Neutrophil (primary cell): Measurements from ENCODE around the gene ERGIC1.
A peak's percentile ranks its signal among the peaks of the same experiment; 100 is the strongest.

Experiments
- H3K27ac ChIP-seq: fragments of 200-600 bp; sonication (generic); 2 replicates; pipeline ENCODE4 v1.5.1; 2016; ENCODE audit warnings: mild to moderate bottlenecking, moderate library complexity
- H3K27me3 ChIP-seq: fragments of 200-600 bp; sonication (generic); 2 replicates; pipeline ENCODE4 v1.6.0; 2016; ENCODE audit warnings: mild to moderate bottlenecking
- H3K36me3 ChIP-seq: fragments of 200-600 bp; sonication (generic); 2 replicates; pipeline ENCODE4 v1.5.1; 2017
- H3K4me1 ChIP-seq, 2 experiments: fragments of 200-600 bp in 1 of 2; sonication (generic) in 1 of 2; 1 replicate in 1 of 2; 2 replicates in 1 of 2; pipeline versions ENCODE4 v1.5.1 to v1.6.1; 2013 to 2016; ENCODE audit warnings: low read depth in 1 of 2, low read length in 1 of 2, mild to moderate bottlenecking in 1 of 2, moderate library complexity in 1 of 2; ENCODE audit not compliant: control insufficient read depth in 1 of 2, insufficient read depth in 1 of 2
- H3K4me3 ChIP-seq, 2 experiments: fragments of 200-600 bp in 1 of 2; sonication (generic) in 1 of 2; 1 replicate in 1 of 2; 2 replicates in 1 of 2; pipeline ENCODE4 v1.5.1; 2013 to 2016; ENCODE audit warnings: low read depth in 1 of 2, low read length in 1 of 2, mild to moderate bottlenecking in 1 of 2, moderate library complexity in 1 of 2
- H3K9me3 ChIP-seq: fragments of 200-600 bp; sonication (generic); 2 replicates; pipeline ENCODE4 v1.5.1; 2016
- CTCF ChIP-seq: fragments of 200-600 bp; sonication (generic); IDR thresholded peaks from 2 replicates; pipeline ENCODE4 v1.5.1; 2016; ENCODE audit warnings: antibody characterized with exemption

Gene ERGIC1

GRCh38 chr5:172931001-172931536 lies 97.0 kb downstream of the ERGIC1 start:
- no peak for TF ChIP-seq CTCF
- Histone ChIP-seq H3K4me3 (no peak overlapping the region), H3K27me3 (no peaks in the 10 kb centered on the region), H3K27ac (peak overlapping the region; percentile 7), H3K4me1 (peaks cover 4 to 6% of the 10 kb centered on the region in 2 experiments), H3K36me3 (peaks cover 36% of the 10 kb centered on the region), H3K9me3 (no peaks in the 10 kb centered on the region)

GRCh38 chr5:172932313-172933017 lies 98.4 kb downstream of the ERGIC1 start:
- Histone ChIP-seq H3K27ac (no peak overlapping the region), H3K36me3 (peaks cover 36% of the 10 kb centered on the region), H3K27me3 (no peaks in the 10 kb centered on the region), H3K4me1 (peaks cover 4 to 6% of the 10 kb centered on the region in 2 experiments), H3K9me3 (no peaks in the 10 kb centered on the region), H3K4me3 (no peak overlapping the region)
- TF ChIP-seq CTCF, result peak; percentile 94

GRCh38 chr5:172933238-172933637 lies 99.2 kb downstream of the ERGIC1 start:
- peaks cover 41% of the 10 kb centered on the region for H3K36me3 ChIP-seq
- no peak overlapping the region for H3K27ac ChIP-seq
- peaks cover 4 to 6% of the 10 kb centered on the region in 2 experiments for H3K4me1 ChIP-seq
- TF ChIP-seq CTCF, result no peak
- no peak overlapping the region for H3K4me3 ChIP-seq
- H3K9me3 ChIP-seq, result no peaks in the 10 kb centered on the region
- H3K27me3 ChIP-seq, result no peaks in the 10 kb centered on the region

- Histone ChIP-seq H3K27ac (no peak overlapping the region), H3K9me3 (no peaks in the 10 kb centered on the region), H3K4me3 (no peak overlapping the region), H3K36me3 (peaks cover 52% of the 10 kb centered on the region), H3K4me1 (peaks cover 4 to 6% of the 10 kb centered on the region in 2 experiments), H3K27me3 (no peaks in the 10 kb centered on the region)
- no peak for TF ChIP-seq CTCF
Measured at GRCh38 chr5:172935096-172935495, 101.0 kb downstream of the ERGIC1 start.

- Histone ChIP-seq H3K4me1 (peaks cover 4 to 6% of the 10 kb centered on the region in 2 experiments), H3K36me3 (peaks cover 60% of the 10 kb centered on the region), H3K27me3 (no peaks in the 10 kb centered on the region), H3K4me3 (no peak overlapping the region), H3K9me3 (no peaks in the 10 kb centered on the region), H3K27ac (no peak overlapping the region)
- TF ChIP-seq CTCF, result no peak
Measured at GRCh38 chr5:172936401-172936800, 102.3 kb downstream of the ERGIC1 start.
